SU-DHL-6 (cell line): ENCODE measurements around the gene CLPTM1L.

Experiments used
- H2AFZ ChIP-seq: fragments of 200-600 bp; sonication (generic); 2 replicates; pipeline ENCODE4 v1.6.1; 2014; ENCODE audit warnings: low read depth, mild to moderate bottlenecking, moderate library complexity, mixed read lengths, antibody characterized with exemption, low read length; ENCODE audit not compliant: severe bottlenecking
- H3F3A ChIP-seq: fragments of 200-600 bp; shearing (Covaris generic); 2 replicates; pipeline ENCODE4 v1.6.0; 2016; ENCODE audit warnings: antibody characterized with exemption, mild to moderate bottlenecking; ENCODE audit not compliant: insufficient read depth
- H3K27ac ChIP-seq: fragments of 200-600 bp; sonication (generic); 2 replicates; pipeline ENCODE4 v1.5.1; 2016; ENCODE audit warnings: low read depth, mild to moderate bottlenecking, low read length, moderate library complexity, mixed read lengths
- H3K27me3 ChIP-seq: fragments of 200-600 bp; sonication (generic), shearing (Covaris generic); 2 replicates; pipeline ENCODE4 v1.6.0; 2014; ENCODE audit warnings: mild to moderate bottlenecking, low read length
- H3K36me3 ChIP-seq: fragments of 200-600 bp; sonication (generic); 2 replicates; pipeline ENCODE4 v1.6.1; 2014; ENCODE audit warnings: mild to moderate bottlenecking, low read length, mixed read lengths
- H3K4me2 ChIP-seq: fragments of 300-600, 200-600 bp; shearing (Covaris generic), sonication (generic); 2 replicates; pipeline ENCODE4 v1.6.0; 2014; ENCODE audit warnings: low read length, low read depth, mild to moderate bottlenecking; ENCODE audit not compliant: poor library complexity, severe bottlenecking
- H3K4me3 ChIP-seq: fragments of 200-600 bp; sonication (generic); 2 replicates; pipeline ENCODE4 v1.5.1; 2014; ENCODE audit warnings: antibody characterized with exemption, low read length, mild to moderate bottlenecking, mixed read lengths; ENCODE audit not compliant: insufficient read depth, poor library complexity, severe bottlenecking
- H3K79me2 ChIP-seq: fragments of 200-600 bp; sonication (generic); 2 replicates; pipeline ENCODE4 v1.6.1; 2014; ENCODE audit warnings: mild to moderate bottlenecking, low read length, moderate library complexity; ENCODE audit not compliant: insufficient read depth
- H3K9ac ChIP-seq: fragments of 200-600 bp; sonication (generic); 2 replicates; pipeline ENCODE4 v1.7.0; 2014; ENCODE audit warnings: mild to moderate bottlenecking, low read length
- H3K9me2 ChIP-seq: fragments of 200-600 bp; sonication (generic); replicated peaks from 2 replicates; pipeline ENCODE4 v1.6.1; 2014; ENCODE audit warnings: low read length; ENCODE audit not compliant: insufficient read depth
- H3K9me3 ChIP-seq: fragments of 200-600 bp; sonication (generic); 2 replicates; pipeline ENCODE4 v1.6.1; 2014; ENCODE audit warnings: low read length, mixed read lengths; ENCODE audit not compliant: insufficient read depth
- H4K20me1 ChIP-seq: fragments of 200-600 bp; sonication (generic); 2 replicates; pipeline ENCODE4 v1.6.1; 2014; ENCODE audit warnings: low read depth, mild to moderate bottlenecking, antibody characterized with exemption, low read length, moderate library complexity, mixed read lengths
- CTCF ChIP-seq: fragments of 200-600 bp; sonication (generic); IDR thresholded peaks from one replicate; pipeline ENCODE4 v1.5.1; 2017; ENCODE audit warnings: antibody characterized with exemption, mild to moderate bottlenecking, low read length, moderate library complexity; ENCODE audit not compliant: insufficient read depth, poor library complexity, severe bottlenecking
- EZH2phosphoT487 ChIP-seq: fragments of 200-600 bp; sonication (generic), shearing (Covaris generic); conservative IDR thresholded peaks from 2 replicates; pipeline ENCODE4 v1.6.1; 2018; ENCODE audit warnings: mild to moderate bottlenecking, antibody characterized with exemption, low read length, moderate library complexity, mixed read lengths

Gene CLPTM1L

GRCh38 chr5:1278216-1278615 lies 66.7 kb downstream of the CLPTM1L start:
- Histone ChIP-seq H4K20me1 (no peaks in the 10 kb centered on the region), H3K27me3 (no peaks in the 10 kb centered on the region)

GRCh38 chr5:1277781-1278180 lies 67.1 kb downstream of the CLPTM1L start:
- H3K4me2 ChIP-seq: no peak overlapping the region
- H3K27me3 ChIP-seq: no peaks in the 10 kb centered on the region
- H3K9me3 ChIP-seq: no peaks in the 10 kb centered on the region
- 0 out of 2 replicates have a peak, but pooled peaks cover 4% of the 10 kb centered on the region for H3K36me3 ChIP-seq
- H3K9me2 ChIP-seq: no peaks in the 10 kb centered on the region
- H3K9ac ChIP-seq: no peak overlapping the region
- TF ChIP-seq EZH2phosphoT487 (no peak), CTCF (no peak)
- H4K20me1 ChIP-seq: no peaks in the 10 kb centered on the region
- H3F3A ChIP-seq: no peaks in the 10 kb centered on the region
- H3K4me3 ChIP-seq: no peak overlapping the region
- H2AFZ ChIP-seq: no peak overlapping the region
- H3K27ac ChIP-seq: no peak overlapping the region
- H3K79me2 ChIP-seq: peaks cover 32% of the 10 kb centered on the region

More at GRCh38 chr5:1278216-1278615, 66.7 kb downstream of the CLPTM1L start:
- no peak overlapping the region for H2AFZ ChIP-seq
- 0 out of 2 replicates have a peak, but pooled peaks cover 4% of the 10 kb centered on the region for H3K36me3 ChIP-seq
- no peaks in the 10 kb centered on the region for H3K9me3 ChIP-seq
- TF ChIP-seq EZH2phosphoT487 (no peak), CTCF (no peak)
- H3K27ac ChIP-seq: no peak overlapping the region
- no peaks in the 10 kb centered on the region for H3F3A ChIP-seq
- no peaks in the 10 kb centered on the region for H3K9me2 ChIP-seq
- H3K4me3 ChIP-seq: no peak overlapping the region
- no peak overlapping the region for H3K9ac ChIP-seq
- peaks cover 37% of the 10 kb centered on the region for H3K79me2 ChIP-seq
- H3K4me2 ChIP-seq: no peak overlapping the region

- H3K9me2 ChIP-seq: no peaks in the 10 kb centered on the region
- peaks cover 28% of the 10 kb centered on the region for H3K79me2 ChIP-seq
- H3K9ac ChIP-seq: no peak overlapping the region
- 0 out of 2 replicates have a peak, but pooled peaks cover 4% of the 10 kb centered on the region for H3K36me3 ChIP-seq
- H2AFZ ChIP-seq: no peak overlapping the region
- H3F3A ChIP-seq: no peaks in the 10 kb centered on the region
- no peaks in the 10 kb centered on the region for H3K27me3 ChIP-seq
- no peaks in the 10 kb centered on the region for H4K20me1 ChIP-seq
- no peak for TF ChIP-seq EZH2phosphoT487
- no peak for TF ChIP-seq CTCF
- H3K4me2 ChIP-seq: no peak overlapping the region
- no peaks in the 10 kb centered on the region for H3K9me3 ChIP-seq
- H3K27ac ChIP-seq: no peak overlapping the region
- H3K4me3 ChIP-seq: no peak overlapping the region
These were observed 67.6 kb downstream of the CLPTM1L start for GRCh38 chr5:1277331-1277730.
